ENCODE data around the gene NXT1. TPM values are rescaled to one million over a fixed set of nuclear protein-coding genes. Genes with fewer than 3 reads are reported as not detected.

NXT1 gene
- total RNA-seq, 2 donors from 2014 or later = 16.1 to 19.1 TPM

DNA sequence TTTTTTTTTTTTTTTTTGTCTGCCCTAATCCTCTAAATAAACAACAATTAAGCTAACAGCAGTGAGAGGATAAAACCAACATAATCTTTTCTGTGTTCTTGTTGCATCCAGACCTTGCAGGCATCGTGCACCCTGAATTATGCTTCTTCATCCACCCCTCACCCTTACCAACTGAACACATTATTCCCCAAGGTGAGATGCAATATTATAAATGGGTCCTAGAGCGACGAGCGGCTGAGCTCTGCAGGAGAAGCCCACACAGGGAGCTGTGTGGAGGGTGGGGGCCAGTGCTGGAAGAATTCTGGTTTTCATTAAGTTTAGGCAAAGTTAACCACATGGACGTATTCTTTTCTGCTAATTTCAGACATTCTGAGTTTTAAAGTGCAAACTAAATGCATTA, 32.2 kb upstream of the NXT1 start:
- Histone ChIP-seq H3K4me1 (peaks cover 0 to 8% of the 10 kb centered on the region in 2 donors), H3K4me3 (no peak overlapping the region)
- DNase-seq (ENCODE audit: low spot score) = no peak

DNA sequence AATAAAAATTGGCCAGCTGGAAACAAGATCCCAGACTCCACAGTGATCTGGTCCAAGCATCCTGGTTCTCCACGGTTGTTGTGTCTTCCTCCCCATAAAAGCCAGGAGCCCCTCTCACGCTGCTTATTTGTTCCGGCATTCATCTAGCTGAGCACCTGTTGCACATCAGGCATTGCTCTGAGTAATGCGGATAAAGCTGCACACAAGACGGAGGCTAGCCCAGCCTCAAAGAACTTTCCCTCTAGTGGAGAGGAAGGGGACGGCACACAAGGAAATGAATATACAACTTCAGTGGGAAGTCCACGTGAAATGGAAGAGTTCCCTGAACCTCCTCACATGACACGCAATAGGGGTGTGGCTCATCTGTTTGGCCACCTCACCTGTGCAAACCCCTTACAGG, 30.3 kb upstream of the NXT1 start:
- Histone ChIP-seq H3K9me3 (peaks cover 0 to 7% of the 10 kb centered on the region in 2 donors), H3K36me3 (no peaks in the 10 kb centered on the region), H3K27me3 (no peaks in the 10 kb centered on the region), H3K4me3 (no peak overlapping the region), H3K27ac (no peak overlapping the region), H3K4me1 (no peaks in the 10 kb centered on the region)
- TF ChIP-seq, protein P1, sequence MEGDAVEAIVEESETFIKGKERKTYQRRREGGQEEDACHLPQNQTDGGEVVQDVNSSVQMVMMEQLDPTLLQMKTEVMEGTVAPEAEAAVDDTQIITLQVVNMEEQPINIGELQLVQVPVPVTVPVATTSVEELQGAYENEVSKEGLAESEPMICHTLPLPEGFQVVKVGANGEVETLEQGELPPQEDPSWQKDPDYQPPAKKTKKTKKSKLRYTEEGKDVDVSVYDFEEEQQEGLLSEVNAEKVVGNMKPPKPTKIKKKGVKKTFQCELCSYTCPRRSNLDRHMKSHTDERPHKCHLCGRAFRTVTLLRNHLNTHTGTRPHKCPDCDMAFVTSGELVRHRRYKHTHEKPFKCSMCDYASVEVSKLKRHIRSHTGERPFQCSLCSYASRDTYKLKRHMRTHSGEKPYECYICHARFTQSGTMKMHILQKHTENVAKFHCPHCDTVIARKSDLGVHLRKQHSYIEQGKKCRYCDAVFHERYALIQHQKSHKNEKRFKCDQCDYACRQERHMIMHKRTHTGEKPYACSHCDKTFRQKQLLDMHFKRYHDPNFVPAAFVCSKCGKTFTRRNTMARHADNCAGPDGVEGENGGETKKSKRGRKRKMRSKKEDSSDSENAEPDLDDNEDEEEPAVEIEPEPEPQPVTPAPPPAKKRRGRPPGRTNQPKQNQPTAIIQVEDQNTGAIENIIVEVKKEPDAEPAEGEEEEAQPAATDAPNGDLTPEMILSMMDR (IDR thresholded peaks at IDR 0.05) = peak in 1 of 2 donors; percentile 38
- DNase-seq (ENCODE audit: low spot score) = no peak

More for the DNA sequence above, 32.2 kb upstream of the NXT1 start:
- Histone ChIP-seq H3K27ac (no peak overlapping the region), H3K27me3 (no peaks in the 10 kb centered on the region), H3K9me3 (peaks cover 0 to 7% of the 10 kb centered on the region in 2 donors), H3K36me3 (no peaks in the 10 kb centered on the region)
- TF ChIP-seq, protein P1 (IDR thresholded peaks at IDR 0.05) = no peak

DNA sequence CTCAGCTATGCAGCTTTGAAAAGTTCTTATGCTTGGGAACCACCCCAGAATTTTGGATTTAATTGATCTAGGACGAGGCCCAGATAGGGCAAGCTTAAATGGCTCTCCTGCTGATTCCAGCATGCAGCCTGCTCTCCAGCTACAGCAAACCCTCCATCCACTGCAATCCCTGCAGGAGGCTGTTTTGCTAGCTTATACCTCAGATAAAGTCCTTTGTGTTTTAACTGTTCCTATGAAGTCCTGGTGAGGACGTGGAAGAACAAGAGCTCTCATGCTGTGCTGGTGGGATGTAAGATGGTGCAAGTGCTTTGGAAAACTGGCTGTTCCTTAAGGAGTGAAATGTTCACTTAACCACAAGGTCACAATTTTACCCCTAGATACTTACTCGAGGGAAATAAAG, 25.5 kb upstream of the NXT1 start:
- Histone ChIP-seq H3K4me1 (no peaks in the 10 kb centered on the region), H3K27me3 (no peaks in the 10 kb centered on the region)
- TF ChIP-seq, protein P1 (IDR thresholded peaks at IDR 0.05) = no peak

DNA sequence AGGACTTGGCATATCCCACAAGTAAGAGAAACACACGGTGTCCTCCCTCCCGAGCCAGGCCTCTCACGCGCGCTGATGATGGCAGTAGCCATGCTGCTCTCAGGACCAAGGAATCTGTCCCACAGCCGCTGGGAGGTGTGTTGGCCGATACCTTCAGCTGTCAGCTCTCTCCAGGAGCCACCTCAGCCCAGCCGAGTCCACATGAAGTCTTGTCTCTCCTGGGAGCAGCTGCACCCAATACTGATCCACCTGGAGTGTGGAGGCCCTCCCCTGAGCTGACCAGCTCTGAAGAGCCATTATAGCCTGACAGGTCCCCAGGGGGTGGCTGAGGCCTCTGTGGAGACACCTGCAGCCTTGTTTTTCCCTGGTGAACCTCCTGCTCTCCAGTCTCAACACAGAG, 23.8 kb upstream of the NXT1 start:
- TF ChIP-seq, protein P1 (IDR thresholded peaks at IDR 0.05) = no peak
- H3K27ac ChIP-seq = no peak overlapping the region
- H3K9me3 ChIP-seq = peaks cover 0 to 3% of the 10 kb centered on the region in 2 donors
- no peaks in the 10 kb centered on the region for H3K36me3 ChIP-seq
- DNase-seq (ENCODE audit: low spot score) = no peak
- H3K27me3 ChIP-seq = no peaks in the 10 kb centered on the region
- H3K4me3 ChIP-seq = no peak overlapping the region
- no peaks in the 10 kb centered on the region for H3K4me1 ChIP-seq

More for the DNA sequence above, 25.5 kb upstream of the NXT1 start:
- H3K36me3 ChIP-seq = no peaks in the 10 kb centered on the region
- no peak overlapping the region for H3K27ac ChIP-seq
- peaks cover 0 to 10% of the 10 kb centered on the region in 2 donors for H3K9me3 ChIP-seq
- no peak for DNase-seq (ENCODE audit: low spot score)
- no peak overlapping the region for H3K4me3 ChIP-seq

DNA sequence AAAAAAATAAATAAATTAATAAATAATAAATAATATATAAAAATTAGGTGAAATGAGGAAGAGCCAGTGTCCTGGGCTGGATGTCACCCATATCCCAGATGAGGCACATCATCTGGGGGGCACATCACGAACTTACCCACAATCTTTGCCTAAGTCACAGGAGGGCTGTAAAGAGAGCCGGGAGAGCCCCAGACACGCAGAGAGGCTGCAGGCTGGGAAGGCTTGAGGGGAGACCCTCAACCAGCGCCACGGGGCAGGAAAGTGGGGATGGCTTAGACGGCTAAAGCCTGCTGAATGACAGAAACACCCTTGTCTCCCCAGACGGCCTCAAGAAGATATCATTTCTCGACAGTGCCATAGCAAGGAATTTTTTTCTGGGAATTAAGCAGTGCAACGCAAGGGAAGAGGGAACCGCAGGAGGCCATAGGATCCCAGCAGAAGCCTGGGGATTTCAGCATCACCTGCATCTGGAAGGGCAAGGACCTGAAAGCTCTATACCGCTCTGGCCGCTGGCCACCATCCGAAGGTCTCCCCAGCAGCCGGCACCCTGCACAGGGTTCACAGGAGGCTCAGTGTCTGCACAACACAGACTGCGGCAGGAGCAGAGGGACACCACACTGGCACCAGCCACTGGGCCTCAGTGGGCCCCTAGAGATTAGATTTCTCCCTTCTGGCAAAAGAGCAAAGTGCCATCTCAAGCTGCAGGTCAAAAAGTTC, 22.8 kb upstream of the NXT1 start:
- H3K27ac ChIP-seq = no peak overlapping the region
- TF ChIP-seq, protein P1 (IDR thresholded peaks at IDR 0.05) = no peak
- H3K27me3 ChIP-seq = no peaks in the 10 kb centered on the region
- peaks cover 0 to 3% of the 10 kb centered on the region in 2 donors for H3K9me3 ChIP-seq
- H3K36me3 ChIP-seq = no peaks in the 10 kb centered on the region
- no peak overlapping the region for H3K4me3 ChIP-seq
- no peak for DNase-seq (ENCODE audit: low spot score)
- no peaks in the 10 kb centered on the region for H3K4me1 ChIP-seq
